Activated CD4-positive, CD25-positive, alpha-beta regulatory T cell treated with anti-CD3 and anti-CD28 coated beads, Interleukin-2, amount 50 U/mL, for 72 hours (primary cell): ENCODE measurements around the gene CKS2.

Experiments
- DNase-seq: peaks from one replicate; pipeline ENCODE4 v3.0.0; 2021

The CKS2 gene

GRCh38 chr9:89351584-89352300 is 40.7 kb downstream of the CKS2 start:
- no peak for DNase-seq

GRCh38 chr9:89352451-89352850 is 41.5 kb downstream of the CKS2 start:
- DNase-seq, result no peak

- DNase-seq, result no peak
Measured at GRCh38 chr9:89352874-89353649, 42.1 kb downstream of the CKS2 start.

GRCh38 chr9:89353989-89354388 is 43.0 kb downstream of the CKS2 start:
- no peak for DNase-seq

GRCh38 chr9:89354471-89354870 is 43.5 kb downstream of the CKS2 start:
- no peak for DNase-seq

- no peak for DNase-seq
Measured at GRCh38 chr9:89356782-89357181, 45.8 kb downstream of the CKS2 start.

- DNase-seq, result no peak
Measured at GRCh38 chr9:89357331-89358197, 46.6 kb downstream of the CKS2 start.

GRCh38 chr9:89358376-89358916 is 47.5 kb downstream of the CKS2 start:
- DNase-seq, result no peak

GRCh38 chr9:89358985-89359384 is 48.0 kb downstream of the CKS2 start:
- no peak for DNase-seq

GRCh38 chr9:89359751-89360261 is 48.8 kb downstream of the CKS2 start:
- no peak for DNase-seq

GRCh38 chr9:89360465-89360864 is 49.5 kb downstream of the CKS2 start:
- no peak for DNase-seq

- DNase-seq, result no peak
Measured at GRCh38 chr9:89361031-89361430, 50.0 kb downstream of the CKS2 start.

GRCh38 chr9:89361816-89362646 is 51.0 kb downstream of the CKS2 start:
- peak; percentile 22 for DNase-seq

- DNase-seq, result peak; percentile 29
Measured at GRCh38 chr9:89362647-89363310, 51.8 kb downstream of the CKS2 start.

GRCh38 chr9:89363311-89363670 is 52.3 kb downstream of the CKS2 start:
- DNase-seq, result no peak

GRCh38 chr9:89363921-89364665 is 53.1 kb downstream of the CKS2 start:
- peak; percentile 23 for DNase-seq

GRCh38 chr9:89364666-89365531 is 53.9 kb downstream of the CKS2 start:
- DNase-seq, result no peak

GRCh38 chr9:89365532-89365912 is 54.5 kb downstream of the CKS2 start:
- no peak for DNase-seq
